GM20431 (cell line): ENCODE results near the gene MLLT6.

Source experiments
- in situ Hi-C: fragments of 300-500 bp; cut with MseI, MboI; formaldehyde crosslinking; loops from one replicate; pipeline ENCODE4 v1.15.0; 2020; ENCODE audit warnings: low sequenced_read_pairs; ENCODE audit not compliant: unreplicated experiment

Gene MLLT6

DNA sequence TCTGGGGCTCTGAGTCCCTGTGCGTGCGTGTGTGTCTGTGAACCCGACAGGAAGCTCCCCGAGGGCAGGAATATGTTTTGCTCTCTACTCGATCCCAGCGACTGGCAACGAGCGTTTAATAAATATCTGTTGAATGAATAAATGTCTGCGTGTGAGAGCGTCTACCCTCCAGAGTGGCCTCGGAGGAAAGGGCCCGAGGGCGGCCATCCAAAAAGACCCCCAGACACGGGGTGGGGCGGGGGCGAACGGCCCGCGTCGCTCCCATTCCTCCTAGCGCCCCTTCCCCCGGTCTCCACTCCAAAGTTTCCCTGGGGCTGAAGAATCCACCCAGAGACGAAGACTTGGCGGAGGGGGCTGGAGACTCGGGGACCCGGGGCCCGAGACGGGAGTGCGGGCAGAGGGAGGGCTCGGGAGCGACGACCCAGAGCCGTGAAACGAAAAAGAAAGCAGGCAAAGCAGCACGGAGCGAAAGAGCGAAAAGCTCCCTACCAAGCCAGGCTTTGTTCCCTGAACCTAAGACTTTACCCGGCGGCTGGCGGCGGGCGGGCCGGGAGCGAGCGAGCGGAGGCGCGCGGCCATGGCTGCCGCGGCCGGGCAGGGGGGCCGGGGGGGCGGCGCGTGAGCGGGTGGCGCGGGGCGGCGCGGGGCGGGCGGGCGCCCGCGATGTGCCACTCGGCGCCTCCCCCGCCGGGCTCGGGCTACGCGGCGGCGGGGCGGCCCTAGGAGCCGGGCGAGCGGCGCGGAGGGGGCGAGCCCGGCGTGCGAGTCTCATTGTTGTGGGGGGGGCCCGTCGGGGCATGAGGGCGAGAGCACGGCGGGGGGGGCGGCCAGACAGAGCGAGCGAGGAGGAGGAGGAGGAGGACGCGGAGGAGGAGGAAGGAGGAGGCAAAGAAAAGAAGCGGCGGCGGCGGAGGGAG lies at the start of gene MLLT6:
MLLT6 (plus strand) TSS at position 668 of the 917 bp plus-strand sequence. CDS start 360 bp downstream, outside the sequence.
- in situ Hi-C loops, result no loop called here

DNA sequence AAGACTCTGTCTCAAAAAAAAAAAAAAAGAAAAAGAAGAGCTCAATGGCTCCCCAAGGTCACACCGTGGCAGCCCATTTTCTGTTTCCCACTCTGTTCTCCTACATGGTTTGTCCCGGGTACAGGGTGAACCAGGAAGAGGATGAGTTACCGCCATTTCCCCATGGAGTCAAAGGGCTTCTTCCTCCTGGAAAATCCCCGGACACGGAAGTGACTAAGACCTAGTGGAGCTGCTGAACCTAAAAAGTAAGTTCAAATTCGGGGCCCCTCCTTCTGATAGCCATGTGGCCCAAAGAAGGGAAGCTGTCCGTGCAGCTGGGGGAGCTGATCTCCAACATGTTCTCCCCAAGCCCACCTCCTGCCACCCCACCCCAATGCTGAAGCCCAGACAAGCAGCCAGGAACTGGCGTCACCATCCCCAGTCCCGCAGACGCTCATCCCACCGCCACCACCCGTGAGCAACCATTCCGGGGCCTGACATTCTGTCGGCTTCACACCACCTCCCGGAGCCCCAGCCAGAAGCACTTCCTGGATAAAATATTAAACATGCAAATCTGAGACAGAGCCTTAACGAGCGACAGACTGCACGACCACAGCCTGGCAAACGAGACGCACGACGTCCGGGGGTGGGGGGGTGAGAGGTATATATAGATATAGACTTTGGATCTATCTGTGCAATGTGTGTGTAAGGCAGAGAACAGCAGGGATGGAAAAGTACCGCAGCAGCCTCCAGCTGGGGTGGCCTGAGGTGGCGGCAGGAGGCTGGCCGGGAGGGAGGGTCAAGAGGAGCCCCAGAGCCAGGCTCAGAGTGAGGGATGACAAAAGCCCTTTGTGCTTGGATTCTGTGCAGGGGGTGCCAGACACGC lies 47.9 kb upstream of the MLLT6 start:
- in situ Hi-C loops, result loop anchor here (25.0 kb wide), 1 partner anchor 95 kb away; no protein-coding TSS in a partner anchor

GRCh38 chr17:38657824-38658740 lies 47.0 kb upstream of the MLLT6 start:
- in situ Hi-C loops, result loop anchor here (25.0 kb wide), 1 partner anchor 96 kb away; no protein-coding TSS in a partner anchor

DNA sequence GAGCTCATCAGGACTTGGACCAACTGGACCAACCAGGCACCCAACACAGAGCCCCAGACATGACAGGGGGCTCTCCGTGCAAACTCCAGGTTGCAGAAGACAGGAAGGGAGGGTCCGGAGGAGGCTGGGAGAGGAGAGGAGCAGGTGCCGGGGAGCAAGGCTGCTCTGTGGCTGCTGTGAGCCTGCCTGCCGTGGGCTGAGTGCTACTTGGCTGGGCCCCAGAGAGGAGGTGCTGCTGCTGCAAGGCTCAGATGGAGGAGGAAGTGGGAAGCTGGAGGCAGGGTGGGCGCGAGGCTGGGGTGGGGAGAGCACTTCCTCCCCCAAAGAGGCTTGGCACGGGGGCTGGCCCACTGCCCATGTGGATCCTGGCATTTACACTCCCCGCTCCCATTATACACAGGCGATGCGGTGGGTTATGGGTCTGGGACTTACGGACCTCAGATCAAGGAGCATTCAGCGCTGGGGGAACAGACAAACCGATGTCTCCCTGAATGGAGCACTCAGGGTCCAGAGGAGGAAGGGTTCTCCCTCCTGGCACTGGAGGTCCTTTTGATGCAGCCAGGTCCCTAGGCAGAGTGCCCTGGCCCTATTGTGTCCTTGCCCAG lies 46.2 kb upstream of the MLLT6 start:
- in situ Hi-C loops, result loop anchor here (25.0 kb wide), 1 partner anchor 97 kb away; no protein-coding TSS in a partner anchor

DNA sequence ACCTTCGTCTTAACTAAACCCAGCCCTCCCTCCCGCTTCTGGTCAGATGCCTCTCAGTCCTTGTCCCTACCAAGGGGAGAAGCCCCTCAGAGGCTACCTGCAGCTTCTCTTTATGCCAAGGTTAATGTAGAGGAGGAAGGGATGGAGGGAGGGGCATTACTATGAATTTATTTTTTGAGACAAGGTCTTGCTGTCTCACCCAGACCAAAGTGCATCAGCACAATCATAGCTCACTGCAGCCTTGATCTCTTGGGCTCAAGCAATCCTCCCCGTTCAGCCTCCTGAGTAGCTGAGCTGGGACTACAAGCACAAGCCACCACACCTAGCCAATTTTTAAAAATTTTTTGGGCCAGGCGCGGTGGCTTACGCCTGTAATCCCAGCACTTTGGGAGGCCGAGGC lies 45.7 kb upstream of the MLLT6 start:
- in situ Hi-C loops, result loop anchor here (25.0 kb wide), 1 partner anchor 97 kb away; no protein-coding TSS in a partner anchor

DNA sequence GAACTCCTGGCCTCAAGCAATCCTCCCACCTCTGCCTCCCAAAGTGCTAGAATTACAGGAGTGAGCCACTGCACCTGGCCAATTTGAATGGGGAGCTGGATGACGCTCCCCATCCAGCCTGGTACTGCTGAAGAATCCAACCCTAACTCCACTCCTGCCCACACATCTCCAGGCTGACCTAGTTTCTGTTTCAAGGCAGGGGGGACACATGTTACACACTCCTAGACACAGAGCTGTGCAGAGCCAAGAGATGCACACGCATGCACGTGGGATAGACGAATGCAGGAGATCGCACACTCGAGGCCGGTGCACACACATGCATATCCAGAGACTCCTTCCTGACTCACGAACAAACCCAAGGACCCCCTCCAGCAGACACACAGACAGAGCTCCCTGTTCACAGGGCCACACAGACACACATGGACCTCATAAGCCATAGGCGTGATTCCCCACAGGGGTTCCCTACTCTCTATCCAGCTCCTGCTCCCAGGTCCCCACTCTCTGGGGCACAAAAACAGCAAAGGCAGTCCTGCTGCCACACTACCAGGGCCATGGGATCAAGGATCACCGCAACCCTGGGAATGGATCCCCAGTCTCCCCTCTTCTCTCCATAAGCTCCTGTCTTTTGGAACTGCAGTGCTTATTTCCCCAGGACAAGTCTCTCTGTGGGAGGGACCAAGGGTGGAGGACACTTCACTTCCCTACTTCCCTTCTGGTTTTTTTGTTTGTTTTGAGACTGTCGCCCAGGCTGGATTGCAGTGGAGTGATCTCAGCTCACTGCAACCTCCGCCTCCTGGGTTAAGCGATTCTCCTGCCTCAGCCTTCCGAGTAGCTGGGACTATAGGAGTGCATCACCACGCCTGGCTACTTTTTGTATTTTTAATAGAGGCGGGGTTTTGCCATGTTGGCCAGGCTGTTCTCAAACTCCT lies 44.7 kb upstream of the MLLT6 start:
- in situ Hi-C loops, result loop anchor here (10.0 to 25.0 kb wide), 3 partner anchors 46 to 226 kb away; no protein-coding TSS in a partner anchor

DNA sequence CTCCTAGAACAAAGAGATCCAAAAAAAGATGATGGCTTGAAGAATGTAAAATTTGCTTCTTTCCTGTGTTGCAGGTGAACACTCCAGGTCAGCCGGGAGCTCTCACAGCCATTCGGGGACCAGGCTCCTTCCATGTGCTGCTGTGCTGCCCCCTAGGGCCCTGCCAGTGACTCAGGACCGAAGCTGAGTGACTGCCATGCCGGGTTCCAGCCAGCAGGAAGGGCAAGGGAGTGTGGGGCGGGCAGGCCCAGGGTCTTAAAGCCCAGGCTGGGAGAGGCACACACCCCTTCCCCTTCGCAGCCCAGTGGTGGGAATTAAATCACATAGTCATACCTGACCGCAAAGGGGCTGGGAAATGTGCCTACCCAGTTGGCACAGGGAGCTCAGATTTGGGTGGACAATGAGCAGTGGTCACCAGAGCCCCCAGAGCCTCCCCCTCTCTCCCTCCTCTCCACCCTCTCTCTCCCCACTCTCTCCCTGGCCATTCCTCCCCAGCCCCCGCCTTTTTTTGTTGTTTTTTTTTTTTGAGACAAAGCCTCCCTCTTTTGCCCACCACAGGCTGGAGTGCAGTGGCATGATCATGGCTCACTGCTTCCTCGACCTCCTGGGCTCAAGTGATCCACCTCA lies 41.8 kb upstream of the MLLT6 start:
- in situ Hi-C loops, result loop anchor here (10.0 to 25.0 kb wide), 3 partner anchors 48 to 228 kb away; no protein-coding TSS in a partner anchor

DNA sequence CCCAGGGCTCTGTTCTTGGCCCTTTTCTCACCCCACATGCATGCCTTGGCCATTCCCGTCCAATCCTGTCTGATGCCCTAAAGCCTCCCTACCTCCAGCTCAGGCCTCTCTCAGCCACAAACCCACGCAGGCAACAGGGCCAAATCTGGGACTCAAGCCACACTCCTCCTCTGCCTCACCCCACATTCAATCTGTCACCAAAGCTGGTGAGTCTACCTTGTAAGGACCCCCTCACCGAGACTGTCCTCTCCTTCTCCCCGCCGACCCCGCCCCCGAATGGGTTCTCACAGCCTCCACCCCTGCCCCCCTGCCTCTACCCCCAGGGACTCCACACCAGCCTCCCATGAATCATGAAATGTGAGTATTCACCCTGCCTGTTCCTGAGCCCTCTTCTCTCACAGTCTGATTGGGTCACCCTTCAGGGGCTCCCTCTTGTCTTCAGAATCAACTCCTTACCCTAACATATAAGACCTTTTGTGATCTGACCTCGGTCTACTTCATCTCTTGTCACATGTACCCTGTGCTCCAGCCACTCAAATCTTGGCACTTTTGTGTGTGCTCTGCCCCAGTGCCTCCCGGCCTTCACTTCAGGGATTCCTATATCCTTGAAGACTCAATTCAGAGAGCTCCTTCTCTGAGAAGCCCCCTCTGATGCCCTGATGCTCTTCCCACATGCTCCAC lies 41.0 kb upstream of the MLLT6 start:
- in situ Hi-C loops, result loop anchor here (10.0 to 25.0 kb wide), 3 partner anchors 49 to 229 kb away; no protein-coding TSS in a partner anchor

- in situ Hi-C loops, result loop anchor here (10.0 to 25.0 kb wide), 3 partner anchors 52 to 232 kb away; no protein-coding TSS in a partner anchor
Measured at GRCh38 chr17:38667099-38667786, 37.8 kb upstream of the MLLT6 start.

DNA sequence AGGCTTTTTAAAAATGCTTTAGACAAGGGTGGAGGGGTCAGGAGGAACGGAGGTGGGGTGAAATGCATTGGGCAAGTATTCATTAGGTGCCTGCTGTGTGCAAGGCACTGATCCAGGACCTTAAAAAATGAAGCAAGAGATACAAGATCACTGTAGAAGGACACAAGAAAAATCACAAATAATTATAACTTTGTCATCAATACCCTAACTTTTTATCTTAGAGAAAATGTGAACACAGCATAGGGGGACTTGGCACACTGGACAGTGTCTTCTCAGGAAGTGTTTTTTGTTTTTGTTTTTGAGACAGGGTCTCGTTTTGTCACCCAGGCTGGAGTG lies 37.3 kb upstream of the MLLT6 start:
- in situ Hi-C loops, result loop anchor here (10.0 to 25.0 kb wide), 3 partner anchors 53 to 233 kb away; no protein-coding TSS in a partner anchor

- in situ Hi-C loops, result loop anchor here (10.0 to 25.0 kb wide), 3 partner anchors 55 to 235 kb away; no protein-coding TSS in a partner anchor
Measured at GRCh38 chr17:38669520-38669919, 35.6 kb upstream of the MLLT6 start.

DNA sequence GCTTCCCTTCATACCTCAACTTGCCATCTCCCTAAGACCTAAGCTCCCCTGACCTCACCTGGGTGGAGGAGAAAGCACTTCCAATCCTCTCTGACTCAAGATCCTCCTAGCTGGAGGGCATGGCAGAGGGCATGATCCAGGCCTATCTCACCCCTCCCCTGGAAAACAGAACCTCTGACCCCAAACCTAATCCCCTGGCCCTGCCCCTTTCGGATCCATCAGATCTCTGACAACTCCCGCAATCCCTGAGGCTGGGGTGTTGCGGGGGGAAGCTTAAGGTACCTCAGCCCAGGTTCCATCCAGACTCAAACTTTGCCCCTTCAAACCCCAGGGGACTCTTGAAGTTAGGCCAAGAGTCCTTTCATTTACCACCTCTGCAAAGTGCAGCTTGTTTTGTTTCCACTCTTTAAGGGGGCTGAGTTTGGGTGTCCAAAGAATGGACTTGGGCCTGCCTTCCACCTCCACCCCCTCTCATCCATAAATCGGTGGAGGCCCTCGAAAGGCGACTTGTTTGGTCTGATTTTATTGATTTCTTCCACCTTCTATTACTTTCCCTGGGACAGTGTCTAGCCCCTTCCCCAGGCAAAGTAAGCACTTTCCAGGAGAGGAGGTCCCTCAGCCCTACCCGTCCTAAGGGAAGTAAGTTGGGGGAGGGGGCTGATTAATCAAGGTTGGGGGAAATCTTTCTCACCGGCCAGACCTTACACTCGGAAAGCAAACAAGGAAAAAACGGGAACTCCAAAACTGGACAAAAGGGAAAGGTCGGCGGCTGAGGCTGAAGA lies 32.9 kb upstream of the MLLT6 start:
- in situ Hi-C loops, result loop anchor here (25.0 kb wide), 1 partner anchor 110 kb away; no protein-coding TSS in a partner anchor

GRCh38 chr17:38672788-38673706 lies 32.0 kb upstream of the MLLT6 start:
- in situ Hi-C loops, result loop anchor here (25.0 kb wide), 1 partner anchor 111 kb away; no protein-coding TSS in a partner anchor

- in situ Hi-C loops, result loop anchor here (25.0 kb wide), 1 partner anchor 111 kb away; no protein-coding TSS in a partner anchor
Measured at GRCh38 chr17:38673707-38674013, 31.4 kb upstream of the MLLT6 start.
